Epithelial cell of esophagus (primary cell): ENCODE measurements around the gene MLLT10.
A peak's percentile ranks its signal among the peaks of the same experiment; 100 is the strongest.

Experiments
- DNase-seq: peaks from one replicate; pipeline ENCODE4 v3.0.0; 2010; ENCODE audit warnings: low read depth
- H3K4me3 ChIP-seq: 2 replicates; pipeline ENCODE4 v1.5.1; 2011; ENCODE audit warnings: mild to moderate bottlenecking, low read length, control low read depth
- TF ChIP-seq, protein P1 (sequence below): IDR thresholded peaks from 2 replicates; pipeline ENCODE4 v1.5.1; 2011; ENCODE audit warnings: low read depth, mild to moderate bottlenecking, low read length, control low read depth, inconsistent platforms; ENCODE audit not compliant: insufficient read depth; ENCODE audit errors: missing control alignments

MLLT10 gene

DNA sequence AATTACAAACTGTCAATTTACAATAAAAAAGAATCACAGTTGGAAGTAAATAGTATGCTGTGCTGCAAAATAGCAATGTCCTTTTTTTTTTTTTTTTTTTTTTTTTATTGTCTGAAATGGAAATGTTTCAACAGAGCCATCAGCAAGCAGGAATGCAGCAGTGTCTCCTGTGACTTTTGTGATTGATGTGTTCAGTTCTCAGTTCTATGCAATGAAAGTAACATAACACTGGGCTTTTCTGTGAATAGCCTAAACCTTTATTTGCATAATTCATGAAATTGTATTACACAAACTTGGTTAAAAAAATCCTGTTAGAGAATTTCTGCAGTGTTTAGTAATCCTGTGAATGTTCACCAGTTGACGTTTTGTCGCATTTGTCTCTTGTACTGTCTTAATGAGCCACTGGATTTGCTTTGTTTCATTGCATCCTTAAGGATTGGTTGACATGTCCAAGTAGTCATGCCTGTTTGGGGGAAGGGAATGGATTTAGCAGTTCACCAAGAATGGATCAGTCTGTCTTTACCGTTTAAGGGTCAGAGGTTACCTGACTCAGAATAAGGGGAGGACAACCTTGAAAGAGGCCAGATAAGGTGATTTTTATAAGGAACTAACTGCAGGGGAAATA lies 192.7 kb downstream of the MLLT10 start:
- TF ChIP-seq, protein P1, sequence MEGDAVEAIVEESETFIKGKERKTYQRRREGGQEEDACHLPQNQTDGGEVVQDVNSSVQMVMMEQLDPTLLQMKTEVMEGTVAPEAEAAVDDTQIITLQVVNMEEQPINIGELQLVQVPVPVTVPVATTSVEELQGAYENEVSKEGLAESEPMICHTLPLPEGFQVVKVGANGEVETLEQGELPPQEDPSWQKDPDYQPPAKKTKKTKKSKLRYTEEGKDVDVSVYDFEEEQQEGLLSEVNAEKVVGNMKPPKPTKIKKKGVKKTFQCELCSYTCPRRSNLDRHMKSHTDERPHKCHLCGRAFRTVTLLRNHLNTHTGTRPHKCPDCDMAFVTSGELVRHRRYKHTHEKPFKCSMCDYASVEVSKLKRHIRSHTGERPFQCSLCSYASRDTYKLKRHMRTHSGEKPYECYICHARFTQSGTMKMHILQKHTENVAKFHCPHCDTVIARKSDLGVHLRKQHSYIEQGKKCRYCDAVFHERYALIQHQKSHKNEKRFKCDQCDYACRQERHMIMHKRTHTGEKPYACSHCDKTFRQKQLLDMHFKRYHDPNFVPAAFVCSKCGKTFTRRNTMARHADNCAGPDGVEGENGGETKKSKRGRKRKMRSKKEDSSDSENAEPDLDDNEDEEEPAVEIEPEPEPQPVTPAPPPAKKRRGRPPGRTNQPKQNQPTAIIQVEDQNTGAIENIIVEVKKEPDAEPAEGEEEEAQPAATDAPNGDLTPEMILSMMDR = no peak
- DNase-seq = no peak
- no peak overlapping the region for H3K4me3 ChIP-seq

DNA sequence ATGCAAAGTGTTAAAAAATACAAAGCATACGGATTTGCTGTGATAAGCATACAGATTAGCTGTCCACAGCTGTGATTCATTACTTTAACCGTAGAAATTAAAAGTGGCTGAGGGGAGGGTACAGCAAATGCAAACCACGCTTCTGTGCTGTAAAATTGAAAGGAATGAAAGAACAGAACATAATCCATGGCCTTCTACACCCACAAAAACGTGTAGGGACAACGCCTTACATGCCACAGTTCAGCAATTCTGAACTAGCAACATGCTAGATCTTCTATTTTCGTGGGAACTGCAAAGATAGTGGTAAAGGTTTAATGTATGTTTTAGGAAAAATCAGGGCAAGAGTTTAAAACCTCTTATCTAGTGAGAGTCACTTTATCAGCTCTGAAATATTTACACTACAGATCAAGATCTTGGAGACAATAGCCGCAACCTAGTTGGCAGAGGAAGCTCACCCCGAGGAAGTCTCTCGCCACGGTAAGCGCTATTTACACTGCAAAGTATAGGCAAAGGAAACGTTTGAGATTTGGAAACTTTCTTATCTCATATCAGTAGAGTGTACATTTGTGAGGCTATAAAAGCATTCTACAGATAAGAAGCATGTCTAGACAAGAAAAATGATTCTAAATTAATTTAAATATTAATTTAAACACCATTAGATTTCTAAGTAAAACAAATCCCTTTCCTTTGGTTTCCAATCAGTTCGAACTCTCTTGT lies 193.6 kb downstream of the MLLT10 start:
- peak; percentile 40 for DNase-seq
- TF ChIP-seq, protein P1 = no peak
- H3K4me3 ChIP-seq = no peak overlapping the region

DNA sequence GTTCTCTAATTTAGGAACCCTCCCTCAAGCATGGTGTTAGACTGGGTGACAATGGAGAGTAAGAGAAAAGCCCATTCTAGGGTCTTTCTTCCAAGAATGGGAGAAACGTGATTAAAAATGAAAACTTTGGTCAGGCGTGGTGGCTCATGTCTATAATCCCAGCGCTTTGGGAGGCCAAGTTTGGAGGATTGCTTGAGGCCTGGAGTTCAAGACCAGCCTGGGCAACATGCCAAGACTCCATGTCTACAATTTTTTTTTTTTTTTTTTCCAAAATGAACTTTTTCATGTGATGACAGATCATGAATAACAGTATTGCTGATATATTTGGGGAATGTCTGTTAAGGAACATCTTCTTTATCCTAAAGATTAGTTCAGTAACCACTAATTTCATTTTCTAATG lies 194.6 kb downstream of the MLLT10 start:
- DNase-seq = no peak
- H3K4me3 ChIP-seq = no peak overlapping the region
- TF ChIP-seq, protein P1 = no peak

DNA sequence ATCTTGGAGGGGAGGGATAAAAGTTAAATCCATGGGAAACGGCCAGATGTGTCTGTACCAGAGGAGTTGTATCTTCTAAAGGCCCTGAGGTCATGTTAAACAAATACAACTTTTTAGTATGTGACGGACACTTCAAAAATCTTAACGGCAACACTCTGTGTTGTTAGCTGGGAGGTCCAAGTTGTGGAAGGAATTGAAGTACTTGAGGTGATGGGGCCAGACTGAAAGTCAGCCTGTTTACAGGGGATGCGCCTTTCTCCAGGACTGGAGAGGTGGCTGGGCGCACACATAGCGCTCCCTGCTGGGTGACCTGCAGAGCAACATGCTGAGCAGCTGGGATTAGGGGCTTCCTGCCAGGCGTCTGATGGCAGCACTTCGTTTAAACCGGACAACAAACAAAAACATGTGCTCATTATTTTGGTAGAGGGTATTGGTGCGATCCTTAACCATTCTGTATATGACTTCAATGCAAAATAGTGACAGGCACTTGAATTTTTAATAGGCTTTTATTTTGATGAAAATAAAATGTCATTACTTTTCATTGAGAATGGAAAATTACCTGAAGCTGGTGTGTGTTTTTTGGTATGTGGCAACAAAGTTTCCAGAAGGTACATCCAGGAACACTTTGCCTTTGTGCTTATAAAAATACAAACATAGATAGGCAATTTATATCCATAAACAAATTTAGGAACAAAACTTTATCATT lies 198.2 kb downstream of the MLLT10 start:
- peak; percentile 58 for DNase-seq
- no peak overlapping the region for H3K4me3 ChIP-seq
- TF ChIP-seq, protein P1 = peak; percentile 71

DNA sequence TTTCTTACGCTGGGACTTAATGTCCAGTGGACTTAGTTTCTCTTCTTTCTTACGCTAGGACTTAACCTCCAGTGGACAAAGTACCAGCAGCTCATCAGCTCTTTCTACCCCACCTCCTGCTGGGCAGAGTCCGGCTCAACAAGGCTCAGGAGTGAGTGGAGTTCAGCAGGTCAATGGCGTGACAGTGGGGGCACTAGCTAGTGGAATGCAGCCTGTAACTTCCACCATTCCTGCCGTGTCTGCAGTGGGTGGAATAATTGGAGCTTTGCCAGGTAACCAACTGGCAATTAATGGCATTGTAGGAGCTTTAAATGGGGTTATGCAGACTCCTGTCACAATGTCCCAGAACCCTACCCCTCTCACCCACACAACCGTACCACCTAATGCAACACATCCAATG lies 199.7 kb downstream of the MLLT10 start:
- TF ChIP-seq, protein P1 = no peak
- no peak overlapping the region for H3K4me3 ChIP-seq
- DNase-seq = no peak

DNA sequence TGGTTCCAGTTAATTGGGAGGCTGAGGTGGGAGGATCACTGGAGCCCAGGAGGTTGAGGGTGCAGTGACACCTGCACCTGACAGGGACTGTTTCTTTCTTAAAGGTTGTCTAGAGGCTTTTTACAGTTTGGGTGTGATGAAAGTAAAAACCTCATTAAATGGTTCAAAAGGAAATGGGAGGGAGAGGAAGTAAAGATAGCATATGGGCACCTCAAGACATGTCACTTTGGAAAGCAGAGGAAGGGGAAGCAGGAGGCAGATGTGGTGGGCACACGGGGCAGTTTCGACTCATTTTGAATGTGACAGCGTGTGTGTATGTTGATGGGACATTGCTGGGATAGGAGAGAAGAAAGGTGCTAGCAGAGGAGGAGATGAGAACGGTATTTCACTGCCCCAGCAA lies 203.1 kb downstream of the MLLT10 start:
- TF ChIP-seq, protein P1 = no peak

More for the DNA sequence above, 203.1 kb downstream of the MLLT10 start:
- no peak for DNase-seq
- H3K4me3 ChIP-seq = no peak overlapping the region
